Measurements from ENCODE around the gene TOP1.

GRCh38 chr20:41160686-41161085 lies 132.1 kb downstream of the TOP1 start:
- TF ChIP-seq MYC (IDR thresholded peaks at IDR 0.05; ENCODE audit: low read depth, low read length) (no peak), MYC (CRISPR knock-in tag; IDR thresholded peaks at IDR 0.05; ENCODE audit: borderline replicate concordance, low read depth) (no peak), HDAC6 (IDR thresholded peaks at IDR 0.05; ENCODE audit: low read depth, low read length) (no peak), MXI1 (IDR thresholded peaks at IDR 0.05; ENCODE audit: low read depth, low read length) (no peak), IRF9 (tag; IDR thresholded peaks at IDR 0.05) (no peak), EGR1 (conservative IDR thresholded peaks at IDR 0.05) (no peak), SIRT6 (IDR thresholded peaks at IDR 0.05; ENCODE audit: low read depth, low read length) (no peak), ZNF76 (CRISPR knock-in tag; IDR thresholded peaks at IDR 0.05; ENCODE audit: borderline replicate concordance) (no peak)
- TF ChIP-seq, protein P1, sequence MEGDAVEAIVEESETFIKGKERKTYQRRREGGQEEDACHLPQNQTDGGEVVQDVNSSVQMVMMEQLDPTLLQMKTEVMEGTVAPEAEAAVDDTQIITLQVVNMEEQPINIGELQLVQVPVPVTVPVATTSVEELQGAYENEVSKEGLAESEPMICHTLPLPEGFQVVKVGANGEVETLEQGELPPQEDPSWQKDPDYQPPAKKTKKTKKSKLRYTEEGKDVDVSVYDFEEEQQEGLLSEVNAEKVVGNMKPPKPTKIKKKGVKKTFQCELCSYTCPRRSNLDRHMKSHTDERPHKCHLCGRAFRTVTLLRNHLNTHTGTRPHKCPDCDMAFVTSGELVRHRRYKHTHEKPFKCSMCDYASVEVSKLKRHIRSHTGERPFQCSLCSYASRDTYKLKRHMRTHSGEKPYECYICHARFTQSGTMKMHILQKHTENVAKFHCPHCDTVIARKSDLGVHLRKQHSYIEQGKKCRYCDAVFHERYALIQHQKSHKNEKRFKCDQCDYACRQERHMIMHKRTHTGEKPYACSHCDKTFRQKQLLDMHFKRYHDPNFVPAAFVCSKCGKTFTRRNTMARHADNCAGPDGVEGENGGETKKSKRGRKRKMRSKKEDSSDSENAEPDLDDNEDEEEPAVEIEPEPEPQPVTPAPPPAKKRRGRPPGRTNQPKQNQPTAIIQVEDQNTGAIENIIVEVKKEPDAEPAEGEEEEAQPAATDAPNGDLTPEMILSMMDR (IDR thresholded peaks at IDR 0.05 in 2 of 3, conservative IDR thresholded peaks at IDR 0.05 in 1 of 3; ENCODE audit: insufficient read depth in 2 of 3, low read depth in 1 of 3, low read length in 3 of 3) = no peak
- TF ChIP-seq, protein P2, sequence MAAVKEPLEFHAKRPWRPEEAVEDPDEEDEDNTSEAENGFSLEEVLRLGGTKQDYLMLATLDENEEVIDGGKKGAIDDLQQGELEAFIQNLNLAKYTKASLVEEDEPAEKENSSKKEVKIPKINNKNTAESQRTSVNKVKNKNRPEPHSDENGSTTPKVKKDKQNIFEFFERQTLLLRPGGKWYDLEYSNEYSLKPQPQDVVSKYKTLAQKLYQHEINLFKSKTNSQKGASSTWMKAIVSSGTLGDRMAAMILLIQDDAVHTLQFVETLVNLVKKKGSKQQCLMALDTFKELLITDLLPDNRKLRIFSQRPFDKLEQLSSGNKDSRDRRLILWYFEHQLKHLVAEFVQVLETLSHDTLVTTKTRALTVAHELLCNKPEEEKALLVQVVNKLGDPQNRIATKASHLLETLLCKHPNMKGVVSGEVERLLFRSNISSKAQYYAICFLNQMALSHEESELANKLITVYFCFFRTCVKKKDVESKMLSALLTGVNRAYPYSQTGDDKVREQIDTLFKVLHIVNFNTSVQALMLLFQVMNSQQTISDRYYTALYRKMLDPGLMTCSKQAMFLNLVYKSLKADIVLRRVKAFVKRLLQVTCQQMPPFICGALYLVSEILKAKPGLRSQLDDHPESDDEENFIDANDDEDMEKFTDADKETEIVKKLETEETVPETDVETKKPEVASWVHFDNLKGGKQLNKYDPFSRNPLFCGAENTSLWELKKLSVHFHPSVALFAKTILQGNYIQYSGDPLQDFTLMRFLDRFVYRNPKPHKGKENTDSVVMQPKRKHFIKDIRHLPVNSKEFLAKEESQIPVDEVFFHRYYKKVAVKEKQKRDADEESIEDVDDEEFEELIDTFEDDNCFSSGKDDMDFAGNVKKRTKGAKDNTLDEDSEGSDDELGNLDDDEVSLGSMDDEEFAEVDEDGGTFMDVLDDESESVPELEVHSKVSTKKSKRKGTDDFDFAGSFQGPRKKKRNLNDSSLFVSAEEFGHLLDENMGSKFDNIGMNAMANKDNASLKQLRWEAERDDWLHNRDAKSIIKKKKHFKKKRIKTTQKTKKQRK (IDR thresholded peaks at IDR 0.05; ENCODE audit: borderline replicate concordance, low read depth, low read length) = no peak
